Heart left ventricle (tissue), 16 donors: Measurements from ENCODE around the gene CFAP43. TPM values are rescaled to one million over a fixed set of nuclear protein-coding genes. Genes with fewer than 3 reads are reported as not detected.

Source experiments
- ATAC-seq, 4 donors: fragments of 200-7000 bp; cut with Tn5 transposase; one replicate each; pipeline ENCODE4 v1.9.1; 2020 to 2022; ENCODE audit warnings: moderate library complexity in 4 of 4, mild to moderate bottlenecking in 3 of 4, moderate number of reproducible peaks in 1 of 4
- DNase-seq, 5 donors: peaks; one replicate each; pipeline ENCODE4 v3.0.0-alpha.2; 2020
- H3K27ac ChIP-seq, 12 donors: fragments of 200-600 bp; sonication (generic) in 4 of 12; one replicate each; pipeline versions ENCODE4 v1.5.0 to v1.8.0; 2016 to 2022; ENCODE audit warnings: mild to moderate bottlenecking in 2 of 12
- H3K27me3 ChIP-seq, 9 donors: fragments of 200-600 bp; sonication (generic) in 2 of 9; one replicate each; pipeline versions ENCODE4 v1.5.1 to v1.8.0; 2016 to 2022; ENCODE audit warnings: mild to moderate bottlenecking in 3 of 9
- H3K36me3 ChIP-seq, 9 donors: fragments of 200-600 bp; sonication (generic) in 2 of 9; one replicate each; pipeline versions ENCODE4 v1.5.0 to v1.8.0; 2018 to 2022; ENCODE audit warnings: mild to moderate bottlenecking in 2 of 9
- H3K4me1 ChIP-seq, 12 donors: fragments of 200-600 bp; sonication (generic) in 4 of 12; one replicate each; pipeline versions ENCODE4 v1.5.0 to v1.8.0; 2016 to 2022; ENCODE audit warnings: mild to moderate bottlenecking in 3 of 12
- H3K4me3 ChIP-seq, 12 donors: fragments of 200-600 bp; sonication (generic) in 4 of 12; one replicate each; pipeline versions ENCODE4 v1.5.0 to v1.8.0; 2017 to 2022; ENCODE audit warnings: mild to moderate bottlenecking in 9 of 12, moderate library complexity in 4 of 12
- H3K9me3 ChIP-seq, 12 donors: fragments of 200-600 bp; sonication (generic) in 4 of 12; one replicate each; pipeline versions ENCODE4 v1.5.0 to v1.8.0; 2016 to 2022; ENCODE audit warnings: mild to moderate bottlenecking in 1 of 12
- CTCF ChIP-seq, 12 donors: fragments of 200-600 bp; sonication (generic) in 4 of 12; IDR thresholded peaks; one replicate each; pipeline versions ENCODE4 v1.5.0 to v1.8.0; 2018 to 2022; ENCODE audit warnings: antibody characterized with exemption in 12 of 12, mild to moderate bottlenecking in 5 of 12
- POLR2A ChIP-seq, 2 donors: fragments of 450-650 bp; IDR thresholded peaks; one replicate each; pipeline ENCODE4 v1.6.1; 2017; ENCODE audit warnings: antibody characterized with exemption in 2 of 2, mild to moderate bottlenecking in 2 of 2, moderate library complexity in 2 of 2
- WGBS, 4 donors: extraction: QIAGEN DNeasy Blood & Tissue Kit in 2 of 4; methylation state at CpG; one replicate each; pipeline versions ENCODE4 v1.1.5 to v1.1.7; 2013 to 2018; 5-methylcytosine and 5-hydroxymethylcytosine counted together
- intact Hi-C, 10 donors: fragments of 100-400 bp; cut with DNase I; formaldehyde crosslinking; loops; one replicate each; pipeline versions ENCODE4 v1.11.1 to v1.14.2; 2022
- long read RNA-seq, 3 donors: library from polyadenylated mRNA; unstranded; transcript quantifications; one replicate each; pipeline ENCODE4 v2.0.0, GENCODE V29; 2020 to 2021
- polyA plus RNA-seq, 2 donors: library from polyadenylated mRNA; stranded (reverse); fragments of 200-250 nt; gene quantifications; one replicate each; pipeline ENCODE4 v1.2.3, GENCODE V29; 2013
- total RNA-seq, 9 donors: library from RNA; depleted of rRNA in 2 of 9; stranded (reverse); fragments of >200 nt in 2 of 9; fragmentation: NEBNext Ultra II Directional in 3 of 9; extraction: Animal tissue kit (Norgen Biotek cat#: 25700) in 3 of 9; gene quantifications; one replicate each; pipeline versions ENCODE4 v1.1.0 to v1.2.4, GENCODE V29; 2016 to 2023
- donor health status: ischemic (EF 13 %, LVEDD 7.1; RV severe dilation, severe dysfunction).
- donor health status: healthy with polysubstance abuse.
- donor health status: DM: no; HTN: yes; CAD: no.
- donor health status: DM: no; HTN: no; CAD: no.
- donor health status: ischemic (EF 25% LVEDD 6.9; RV normal size, moderate dysfunction).
- donor health status: ischemic (EF 25% LVEDD 5.7; RV mildly dilated, moderate dysfunction).
- donor health status: healthy.
- donor health status: DM: yes; HTN: yes; CAD: no.
- donor health status: ischemic (EF 35%, LVEDD 5.7; RV mildly dilated, moderate dysfunction).
- donor health status: nonischemic (EF 11% LVEDD 7.7; RV severe dilation, severe dysfunction).
- donor health status: DM: yes; HTN: yes; CAD: no.
- donor health status: PGD.
- donor health status: ischemic (EF 29% LVEDD 5.4; RV normal size, mild dysfunction).
- donor health status: nonischemic (EF 23%, LVEDD 6.1; RV moderate dilation, normal function).

The CFAP43 gene
- total RNA-seq, result under 1 TPM in 3 of 9 donors, not detected in 6; 0.19 to 0.84 (median 0.25) TPM
- under 1 TPM; 0.11 TPM for polyA plus RNA-seq
- long read RNA-seq, donor 1, result 0 reads
- long read RNA-seq, donor 2, result 0 reads
- long read RNA-seq, donor 3, result 0 reads

GRCh38 chr10:104231784-104232612 is at the start of gene CFAP43:
Gene CFAP43 (minus strand): TSS chr10:104232364. CDS start chr10:104232246, 118 bp downstream.
- TF ChIP-seq CTCF (IDR thresholded peaks at IDR 0.05) (no peak), POLR2A (IDR thresholded peaks at IDR 0.05) (peak in 1 of 2 donors; percentile 28)
- peaks cover 0 to 11% (median 5%) of the 10 kb centered on the region in 12 donors for H3K4me1 ChIP-seq
- intact Hi-C loops, result loop anchor here in 3 of 10 donors (1.0 to 5.0 kb wide), 3 partner anchors 22 to 110 kb away; partner anchors contain the start of genes GSTO1 (in 2 of the 3) and SFR1 (in 1 of the 3)
- peak; percentile 98 to 100 (median 98) for DNase-seq
- peaks cover 0 to 9% (median 0%) of the 10 kb centered on the region in 12 donors for H3K9me3 ChIP-seq
- H3K36me3 ChIP-seq, result no peaks in the 10 kb centered on the region
- peaks cover 0 to 7% (median 0%) of the 10 kb centered on the region in 9 donors for H3K27me3 ChIP-seq
- H3K27ac ChIP-seq, result peak within 1 kb of the TSS in 3 of 12 donors; percentile 10 to 64 (median 47)
- 1% methylated on average over 48 to 60 of the region's 60 CpGs for WGBS, 4 donors
- peak; percentile 100 for ATAC-seq
- H3K4me3 ChIP-seq, result peak within 1 kb of the TSS; percentile 61 to 93 (median 84)

GRCh38 chr10:104281694-104282093 is 49.5 kb upstream of the CFAP43 start:
- H3K27me3 ChIP-seq, result peaks cover 0 to 6% (median 0%) of the 10 kb centered on the region in 9 donors
- TF ChIP-seq POLR2A (IDR thresholded peaks at IDR 0.05), result no peak
- no peak for TF ChIP-seq CTCF (IDR thresholded peaks at IDR 0.05)
- no peak overlapping the region for H3K27ac ChIP-seq
- no peaks in the 10 kb centered on the region for H3K9me3 ChIP-seq
- H3K36me3 ChIP-seq, result no peaks in the 10 kb centered on the region
- intact Hi-C loops, result no loop called here
- no peak overlapping the region for H3K4me3 ChIP-seq
- DNase-seq (no peak), ATAC-seq (no peak)
- WGBS, 4 donors, result 62 to 72% (median 67%) methylated on average over 3 of the region's 3 CpGs
- H3K4me1 ChIP-seq, result no peaks in the 10 kb centered on the region

- WGBS, 4 donors, result 94 to 97% (median 95%) methylated on average over 3 of the region's 3 CpGs
- no peak for DNase-seq
- H3K4me1 ChIP-seq, result peaks cover 0 to 4% (median 0%) of the 10 kb centered on the region in 12 donors
- intact Hi-C loops, result no loop called here
- no peak overlapping the region for H3K4me3 ChIP-seq
- no peaks in the 10 kb centered on the region for H3K9me3 ChIP-seq
- TF ChIP-seq POLR2A (IDR thresholded peaks at IDR 0.05) (no peak), CTCF (IDR thresholded peaks at IDR 0.05) (no peak)
- no peak for ATAC-seq
- no peak overlapping the region for H3K27ac ChIP-seq
- H3K27me3 ChIP-seq, result peaks cover 0 to 14% (median 4%) of the 10 kb centered on the region in 9 donors
- H3K36me3 ChIP-seq, result no peaks in the 10 kb centered on the region
These were observed 47.5 kb upstream of the CFAP43 start for GRCh38 chr10:104279550-104280259.

GRCh38 chr10:104277785-104278184 is 45.6 kb upstream of the CFAP43 start:
- no peak for ATAC-seq
- H3K9me3 ChIP-seq, result no peaks in the 10 kb centered on the region
- intact Hi-C loops, result no loop called here
- 60 to 78% (median 71%) methylated on average over 2 of the region's 2 CpGs for WGBS, 4 donors
- H3K27ac ChIP-seq, result no peak overlapping the region
- peaks cover 0 to 14% (median 4%) of the 10 kb centered on the region in 9 donors for H3K27me3 ChIP-seq
- peaks cover 0 to 7% (median 0%) of the 10 kb centered on the region in 12 donors for H3K4me1 ChIP-seq
- no peak overlapping the region for H3K4me3 ChIP-seq
- no peak for TF ChIP-seq CTCF (IDR thresholded peaks at IDR 0.05)
- TF ChIP-seq POLR2A (IDR thresholded peaks at IDR 0.05), result no peak
- no peaks in the 10 kb centered on the region for H3K36me3 ChIP-seq
- no peak for DNase-seq
